Measurements from ENCODE around the gene IGSF23.

DNA sequence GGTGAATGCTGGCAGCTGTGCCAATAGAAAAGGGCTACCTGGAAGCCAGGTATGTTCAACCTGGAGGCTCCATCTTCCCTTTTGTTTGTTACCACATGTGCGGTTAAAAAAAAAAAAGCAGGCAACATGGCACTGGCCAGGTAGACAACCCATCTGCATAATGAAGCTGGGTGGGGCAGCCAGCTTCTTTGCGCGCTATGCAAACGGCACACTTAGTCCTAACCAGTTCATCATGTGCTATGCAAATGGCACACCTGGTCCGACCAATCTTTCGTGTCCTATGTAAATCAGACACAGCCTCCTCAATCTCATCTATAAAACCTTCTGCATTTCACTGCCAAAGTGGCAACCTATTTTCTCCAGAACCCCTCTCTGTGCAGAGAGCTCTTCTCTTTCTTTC, 11.3 kb upstream of the IGSF23 start:
- TF ChIP-seq POLR2A (IDR thresholded peaks at IDR 0.05; ENCODE audit: low read depth, low read length) (no peak), POLR2AphosphoS5 (IDR thresholded peaks at IDR 0.05; ENCODE audit: low read depth, low read length) (no peak)
